HEK293 (cell line): Measurements from ENCODE around the gene UGCG.

Experiments used
- AEBP2 ChIP-seq: fragments of 450-650 bp; formaldehyde crosslinking; IDR thresholded peaks from 2 replicates; pipeline ENCODE4 v1.5.1; 2016; ENCODE audit warnings: missing biosample characterization, missing genetic modification characterization, borderline replicate concordance
- ATF2 ChIP-seq: fragments of 450-650 bp; formaldehyde crosslinking; IDR thresholded peaks from 2 replicates; pipeline ENCODE4 v1.5.1; 2016; ENCODE audit warnings: missing biosample characterization, missing genetic modification characterization, low read depth
- BCL11B ChIP-seq: fragments of 450-650 bp; formaldehyde crosslinking; IDR thresholded peaks from 2 replicates; pipeline ENCODE4 v1.5.1; 2016; ENCODE audit warnings: low read depth, missing biosample characterization, missing genetic modification characterization
- GFI1B ChIP-seq: fragments of 450-650 bp; formaldehyde crosslinking; IDR thresholded peaks from 2 replicates; pipeline ENCODE4 v1.5.1; 2016; ENCODE audit warnings: missing biosample characterization, missing genetic modification characterization
- GLIS2 ChIP-seq: fragments of 450-650 bp; formaldehyde crosslinking; IDR thresholded peaks from 2 replicates; pipeline ENCODE4 v1.5.1; 2016; ENCODE audit warnings: missing biosample characterization, missing genetic modification characterization
- HOXD13 ChIP-seq: sonication (generic); formaldehyde crosslinking; IDR thresholded peaks from 2 replicates; pipeline ENCODE4 v1.8.0; 2022; ENCODE audit warnings: missing genetic modification reagents, borderline replicate concordance
- KLF16 ChIP-seq: fragments of 450-650 bp; formaldehyde crosslinking; IDR thresholded peaks from 2 replicates; pipeline ENCODE4 v1.5.1; 2017; ENCODE audit warnings: missing biosample characterization, missing genetic modification characterization
- KLF17 ChIP-seq: fragments of 450-650 bp; formaldehyde crosslinking; IDR thresholded peaks from 2 replicates; pipeline ENCODE4 v1.5.1; 2016; ENCODE audit warnings: missing biosample characterization, missing genetic modification characterization
- KLF9 ChIP-seq: fragments of 450-650 bp; formaldehyde crosslinking; IDR thresholded peaks from 2 replicates; pipeline ENCODE4 v1.5.1; 2016; ENCODE audit warnings: missing biosample characterization, missing genetic modification characterization, low read depth
- OSR2 ChIP-seq: fragments of 450-650 bp; formaldehyde crosslinking; IDR thresholded peaks from 2 replicates; pipeline ENCODE4 v1.5.1; 2016; ENCODE audit warnings: missing biosample characterization, missing genetic modification characterization
- PRDM4 ChIP-seq: fragments of 450-650 bp; formaldehyde crosslinking; IDR thresholded peaks from 2 replicates; pipeline ENCODE4 v1.5.1; 2017; ENCODE audit warnings: missing biosample characterization, missing genetic modification characterization
- TRIM28 ChIP-seq: IDR thresholded peaks from 2 replicates; pipeline ENCODE4 v1.6.1; 2011; ENCODE audit warnings: low read length, control low read depth, borderline replicate concordance
- YY1 ChIP-seq: fragments of 450-650 bp; formaldehyde crosslinking; IDR thresholded peaks from 2 replicates; pipeline ENCODE4 v1.5.1; 2018; ENCODE audit warnings: missing biosample characterization, missing genetic modification characterization
- ZBTB10 ChIP-seq: fragments of 450-650 bp; formaldehyde crosslinking; IDR thresholded peaks from 2 replicates; pipeline ENCODE4 v1.5.1; 2016; ENCODE audit warnings: missing biosample characterization, missing genetic modification characterization
- ZBTB44 ChIP-seq: fragments of 450-650 bp; IDR thresholded peaks from 2 replicates; pipeline ENCODE4 v1.5.1; 2018; ENCODE audit warnings: missing biosample characterization, mild to moderate bottlenecking, missing genetic modification characterization
- ZNF121 ChIP-seq: fragments of 450-650 bp; formaldehyde crosslinking; IDR thresholded peaks from 2 replicates; pipeline ENCODE4 v1.5.1; 2016; ENCODE audit warnings: missing biosample characterization, missing genetic modification characterization
- ZNF133 ChIP-seq: fragments of 450-650 bp; formaldehyde crosslinking; IDR thresholded peaks from 2 replicates; pipeline ENCODE4 v1.5.1; 2016; ENCODE audit warnings: missing biosample characterization, missing genetic modification characterization
- ZNF140 ChIP-seq: fragments of 450-650 bp; formaldehyde crosslinking; IDR thresholded peaks from 2 replicates; pipeline ENCODE4 v1.5.1; 2016; ENCODE audit warnings: missing biosample characterization, missing genetic modification characterization
- ZNF146 ChIP-seq: fragments of 450-650 bp; formaldehyde crosslinking; IDR thresholded peaks from 2 replicates; pipeline ENCODE4 v1.5.1; 2016; ENCODE audit warnings: missing biosample characterization, missing genetic modification characterization
- ZNF155 ChIP-seq: fragments of 450-650 bp; formaldehyde crosslinking; IDR thresholded peaks from 2 replicates; pipeline ENCODE4 v1.5.1; 2016; ENCODE audit warnings: missing biosample characterization, missing genetic modification characterization
- ZNF16 ChIP-seq: fragments of 450-650 bp; formaldehyde crosslinking; IDR thresholded peaks from 2 replicates; pipeline ENCODE4 v1.5.1; 2016; ENCODE audit warnings: low read depth, missing biosample characterization, missing genetic modification characterization
- ZNF175 ChIP-seq: fragments of 450-650 bp; formaldehyde crosslinking; IDR thresholded peaks from 2 replicates; pipeline ENCODE4 v1.5.1; 2016; ENCODE audit warnings: missing biosample characterization, missing genetic modification characterization
- ZNF19 ChIP-seq: fragments of 450-650 bp; formaldehyde crosslinking; IDR thresholded peaks from 2 replicates; pipeline ENCODE4; 2016; ENCODE audit warnings: missing biosample characterization, missing genetic modification characterization, low read depth
- ZNF24 ChIP-seq: fragments of 450-650 bp; formaldehyde crosslinking; IDR thresholded peaks from 2 replicates; pipeline ENCODE4 v1.5.1; 2016; ENCODE audit warnings: missing biosample characterization, missing genetic modification characterization
- ZNF26 ChIP-seq: fragments of 450-650 bp; formaldehyde crosslinking; IDR thresholded peaks from 2 replicates; pipeline ENCODE4 v1.5.1; 2016; ENCODE audit warnings: missing biosample characterization, missing genetic modification characterization
- ZNF37A ChIP-seq: fragments of 450-650 bp; IDR thresholded peaks from 2 replicates; pipeline ENCODE4 v1.5.1; 2018; ENCODE audit warnings: missing biosample characterization, missing genetic modification characterization
- ZNF473 ChIP-seq: fragments of 450-650 bp; formaldehyde crosslinking; IDR thresholded peaks from 2 replicates; pipeline ENCODE4 v1.5.1; 2017; ENCODE audit warnings: missing biosample characterization, missing genetic modification characterization
- ZNF571 ChIP-seq: fragments of 450-650 bp; formaldehyde crosslinking; IDR thresholded peaks from 2 replicates; pipeline ENCODE4 v1.5.0; 2017; ENCODE audit warnings: missing biosample characterization, missing genetic modification characterization

The UGCG gene

GRCh38 chr9:111961575-111961974 lies 65.0 kb downstream of the UGCG start (continued):
- TF ChIP-seq HOXD13 = peak; percentile 80; the same call in 1 of the 2 replicates
- TF ChIP-seq ZNF121 (tag by site-specific recombination) = no peak
- no peak for TF ChIP-seq ZBTB10
- 0 out of 2 replicates have a peak, but pooled peaks have one; percentile 20 for TF ChIP-seq KLF9 (tag by site-specific recombination)
- peak; percentile 90 for TF ChIP-seq PRDM4 (tag by site-specific recombination)
- TF ChIP-seq GFI1B (tag by site-specific recombination) = peak; percentile 68; the same call in 1 of the 2 replicates
- TF ChIP-seq ZNF19 (tag by site-specific recombination) = no peak
- TF ChIP-seq ZNF26 (tag by site-specific recombination) = no peak
- peak; percentile 95 for TF ChIP-seq ATF2
- no peak for TF ChIP-seq ZNF133 (tag by site-specific recombination)
- TF ChIP-seq ZNF37A (tag by site-specific recombination) = no peak
- TF ChIP-seq TRIM28 = peak; percentile 75; the same call in 1 of the 2 replicates
- TF ChIP-seq KLF17 (tag by site-specific recombination) = 0 out of 2 replicates have a peak, but pooled peaks have one; percentile 39
- TF ChIP-seq ZNF175 = no peak
- no peak; the same call in 1 of the 2 replicates for TF ChIP-seq ZNF146 (tag by site-specific recombination)
- no peak for TF ChIP-seq ZNF155 (tag by site-specific recombination)
- no peak for TF ChIP-seq ZNF140
- TF ChIP-seq YY1 (tag by site-specific recombination) = 0 out of 2 replicates have a peak, but pooled peaks have one; percentile 28
- TF ChIP-seq ZNF473 (tag by site-specific recombination) = no peak
- TF ChIP-seq AEBP2 (tag by site-specific recombination) = no peak; the same call in 1 of the 2 replicates
- TF ChIP-seq KLF16 (tag by site-specific recombination) = no peak
- TF ChIP-seq ZBTB44 (tag by site-specific recombination) = peak; percentile 93
- TF ChIP-seq ZNF24 (tag by site-specific recombination) = peak; percentile 94
- no peak for TF ChIP-seq ZNF571
- no peak for TF ChIP-seq GLIS2 (tag by site-specific recombination)
- TF ChIP-seq ZNF16 (tag by site-specific recombination) = no peak
- peak; percentile 96 for TF ChIP-seq OSR2 (tag by site-specific recombination)
- TF ChIP-seq BCL11B (tag by site-specific recombination) = 0 out of 2 replicates have a peak, but pooled peaks have one; percentile 56
